Fibroblast of lung (primary cell): ENCODE data around the gene ZNF609. TPM values are rescaled to one million over a fixed set of nuclear protein-coding genes. Genes with fewer than 3 reads are reported as not detected.

Source experiments
- DNase-seq, 2 donors: peaks; one replicate each; pipeline versions ENCODE4 v3.0.0 to v3.0.0-alpha.2; 2010; ENCODE audit warnings: low read depth in 2 of 2
- H2AFZ ChIP-seq: 2 replicates; pipeline ENCODE4 v1.5.1; 2012; ENCODE audit warnings: low read length, control low read depth, inconsistent platforms
- H3K27ac ChIP-seq: 2 replicates; pipeline ENCODE4 v1.5.1; 2011; ENCODE audit warnings: low read length, control low read depth; ENCODE audit not compliant: insufficient read depth
- H3K27me3 ChIP-seq: 2 replicates; pipeline ENCODE4 v1.5.1; 2011; ENCODE audit warnings: mild to moderate bottlenecking, low read length; ENCODE audit not compliant: control insufficient read depth, insufficient read depth
- H3K36me3 ChIP-seq: 2 replicates; pipeline ENCODE4 v1.5.1; 2011; ENCODE audit warnings: low read length; ENCODE audit not compliant: control insufficient read depth, insufficient read depth
- H3K4me1 ChIP-seq: 2 replicates; pipeline ENCODE4 v1.5.1; 2011; ENCODE audit warnings: low read length; ENCODE audit not compliant: control insufficient read depth, insufficient read depth; ENCODE audit errors: extremely low read depth
- H3K4me2 ChIP-seq: 2 replicates; pipeline ENCODE4 v1.5.1; 2011; ENCODE audit warnings: low read length, control low read depth; ENCODE audit not compliant: insufficient read depth; ENCODE audit errors: extremely low read depth
- H3K4me3 ChIP-seq, 4 experiments: fragments of 200-600 bp in 1 of 4; sonication (generic) in 1 of 4; replicated peaks in 1 of 4; 2 replicates each; pipeline ENCODE4 v1.5.1; 2011 to 2016; ENCODE audit warnings: low read length in 4 of 4, low read depth in 3 of 4, mild to moderate bottlenecking in 3 of 4, control low read depth in 2 of 4, inconsistent platforms in 1 of 4, mixed read lengths in 1 of 4; ENCODE audit not compliant: insufficient read depth in 1 of 4; ENCODE audit errors: control extremely low read depth in 1 of 4
- H3K79me2 ChIP-seq: 2 replicates; pipeline ENCODE4 v1.5.1; 2012; ENCODE audit warnings: mild to moderate bottlenecking, low read length, inconsistent platforms; ENCODE audit not compliant: control insufficient read depth, insufficient read depth
- H3K9ac ChIP-seq: 2 replicates; pipeline ENCODE4 v1.5.1; 2011; ENCODE audit warnings: mild to moderate bottlenecking, low read length, control low read depth; ENCODE audit not compliant: insufficient read depth
- H3K9me3 ChIP-seq: 2 replicates; pipeline ENCODE4 v1.5.1; 2012; ENCODE audit warnings: low read depth, low read length; ENCODE audit not compliant: control insufficient read depth, insufficient read depth
- H4K20me1 ChIP-seq: 2 replicates; pipeline ENCODE4 v1.5.1; 2011; ENCODE audit warnings: low read length; ENCODE audit not compliant: control insufficient read depth, insufficient read depth; ENCODE audit errors: extremely low read depth
- CTCF ChIP-seq, 2 donors: IDR thresholded peaks in 1 of 2; conservative IDR thresholded peaks in 1 of 2; 1 replicate in 1 of 2; 2 replicates in 1 of 2; pipeline ENCODE4 v1.5.1; 2011 to 2012; ENCODE audit warnings: low read length in 2 of 2, control low read depth in 1 of 2, inconsistent platforms in 1 of 2, low read depth in 1 of 2, mild to moderate bottlenecking in 1 of 2
- EZH2 ChIP-seq: IDR thresholded peaks from 2 replicates; pipeline ENCODE4 v1.5.1; 2012; ENCODE audit warnings: low read length, control low read depth, mild to moderate bottlenecking; ENCODE audit errors: missing control alignments
- polyA plus RNA-seq, 2 donors: library from polyadenylated mRNA; depleted of rRNA in 1 of 2; stranded (reverse) in 1 of 2; unstranded in 1 of 2; fragments of >200 nt; gene quantifications; 2 replicates each; pipeline ENCODE4 v1.2.1, GENCODE V29; 2011 to 2012; ENCODE audit warnings: missing spikeins in 1 of 2
- total RNA-seq: library from RNA; depleted of rRNA; stranded (reverse); fragments of >200 nt; gene quantifications from 2 replicates; pipeline ENCODE4 v1.2.1, GENCODE V29; 2014

ZNF609 gene
- total and polyA plus RNA-seq, 2 donors (not counting 1 experiment from before 2014, with no cell fraction given) = 10.8 to 14.7 TPM

GRCh38 chr15:64583519-64583918 lies 123.1 kb downstream of the ZNF609 start:
- Histone ChIP-seq H4K20me1 (no peaks in the 10 kb centered on the region), H3K27ac (no peak overlapping the region), H3K79me2 (peaks cover 12% of the 10 kb centered on the region), H3K9me3 (peaks cover 2% of the 10 kb centered on the region), H3K36me3 (no peaks in the 10 kb centered on the region), H3K4me2 (no peak overlapping the region), H2AFZ (no peak overlapping the region), H3K4me3 (no peak overlapping the region), H3K9ac (no peak overlapping the region), H3K4me1 (no peaks in the 10 kb centered on the region), H3K27me3 (no peaks in the 10 kb centered on the region)
- no peak for DNase-seq
- no peak for TF ChIP-seq CTCF (conservative IDR thresholded peaks at IDR 0.05 in 1 of 2, IDR thresholded peaks at IDR 0.05 in 1 of 2; ENCODE audit: low read depth in 1 of 2, low read length in 2 of 2)

- Histone ChIP-seq H3K4me3 (no peak overlapping the region), H3K79me2 (peaks cover 10% of the 10 kb centered on the region), H3K27ac (no peak overlapping the region), H3K27me3 (no peaks in the 10 kb centered on the region), H2AFZ (no peak overlapping the region), H3K4me1 (no peaks in the 10 kb centered on the region), H4K20me1 (no peaks in the 10 kb centered on the region), H3K9ac (no peak overlapping the region), H3K9me3 (peaks cover 2% of the 10 kb centered on the region), H3K36me3 (no peaks in the 10 kb centered on the region), H3K4me2 (no peak overlapping the region)
- no peak for DNase-seq
- TF ChIP-seq EZH2 = no peak
- TF ChIP-seq CTCF (conservative IDR thresholded peaks at IDR 0.05 in 1 of 2, IDR thresholded peaks at IDR 0.05 in 1 of 2; ENCODE audit: low read depth in 1 of 2, low read length in 2 of 2) = no peak
These were observed 123.6 kb downstream of the ZNF609 start for GRCh38 chr15:64583983-64584382.

GRCh38 chr15:64586259-64586870 lies 126.0 kb downstream of the ZNF609 start:
- no peaks in the 10 kb centered on the region for H3K4me1 ChIP-seq
- H3K9me3 ChIP-seq = no peaks in the 10 kb centered on the region
- no peaks in the 10 kb centered on the region for H3K27me3 ChIP-seq
- H3K36me3 ChIP-seq = no peaks in the 10 kb centered on the region
- H4K20me1 ChIP-seq = no peaks in the 10 kb centered on the region
- no peak overlapping the region for H3K9ac ChIP-seq
- H3K27ac ChIP-seq = no peak overlapping the region
- H3K4me3 ChIP-seq = no peak overlapping the region
- TF ChIP-seq EZH2 (no peak), CTCF (conservative IDR thresholded peaks at IDR 0.05 in 1 of 2, IDR thresholded peaks at IDR 0.05 in 1 of 2; ENCODE audit: low read depth in 1 of 2, low read length in 2 of 2) (no peak)
- DNase-seq = no peak
- no peak overlapping the region for H3K4me2 ChIP-seq
- peaks cover 10% of the 10 kb centered on the region for H3K79me2 ChIP-seq
- no peak overlapping the region for H2AFZ ChIP-seq
